Measurements from ENCODE around the gene ANGPTL5. TPM values are rescaled to one million over a fixed set of nuclear protein-coding genes. Genes with fewer than 3 reads are reported as not detected.

Gene ANGPTL5
- polyA plus RNA-seq, 1 experiment = not detected

GRCh38 chr11:101866619-101867491 lies 49.5 kb downstream of the ANGPTL5 start:
- ChIA-PET POLR2A (no interaction called here), CTCF (interaction anchor here (1.4 to 3.7 kb wide), 4 partner anchors 13 to 140 kb away, joined by 4 to 22 read pairs (median 4); partner anchors contain the start of gene CEP126)
- DNase-seq (ENCODE audit: low read depth, low spot score) = no peak
- TF ChIP-seq CTCF (IDR thresholded peaks at IDR 0.05; ENCODE audit: low read depth, low read length) = no peak
- Histone ChIP-seq H3K9me3 (ENCODE audit: control insufficient read depth, insufficient read depth, low read length) (no peaks in the 10 kb centered on the region), H3K27ac (ENCODE audit: low read depth, low read length) (no peak overlapping the region), H3K27me3 (ENCODE audit: control insufficient read depth, insufficient read depth, low read length) (no peaks in the 10 kb centered on the region), H3K4me3 (ENCODE audit: low read depth, low read length) (no peak overlapping the region)

GRCh38 chr11:101864098-101864497 lies 52.2 kb downstream of the ANGPTL5 start:
- Histone ChIP-seq H3K27ac (ENCODE audit: low read depth, low read length) (no peak overlapping the region), H3K9me3 (ENCODE audit: control insufficient read depth, insufficient read depth, low read length) (no peaks in the 10 kb centered on the region), H3K4me3 (ENCODE audit: low read depth, low read length) (no peak overlapping the region), H3K27me3 (ENCODE audit: control insufficient read depth, insufficient read depth, low read length) (no peaks in the 10 kb centered on the region)
- ChIA-PET CTCF (interaction anchor here (0.6 to 6.5 kb wide), 8 partner anchors 8 to 477 kb away, joined by 3 to 370 read pairs (median 8); partner anchors contain the start of gene CEP126), POLR2A (interaction anchor here (1.1 kb wide), 1 partner anchor 144 kb away, joined by 3 read pairs; no protein-coding TSS in a partner anchor)
- DNase-seq (ENCODE audit: low read depth, low spot score) = no peak
- no peak for TF ChIP-seq CTCF (IDR thresholded peaks at IDR 0.05; ENCODE audit: low read depth, low read length)

- no peak for DNase-seq (ENCODE audit: low read depth, low spot score)
- POLR2A ChIA-PET = interaction anchor here (1.1 kb wide), 1 partner anchor 145 kb away, joined by 3 read pairs; no protein-coding TSS in a partner anchor
- Histone ChIP-seq H3K4me3 (ENCODE audit: low read depth, low read length) (no peak overlapping the region), H3K9me3 (ENCODE audit: control insufficient read depth, insufficient read depth, low read length) (no peaks in the 10 kb centered on the region), H3K27me3 (ENCODE audit: control insufficient read depth, insufficient read depth, low read length) (no peaks in the 10 kb centered on the region), H3K27ac (ENCODE audit: low read depth, low read length) (peak overlapping the region; percentile 40)
- no peak for TF ChIP-seq CTCF (IDR thresholded peaks at IDR 0.05; ENCODE audit: low read depth, low read length)
- CTCF ChIA-PET = interaction anchor here (0.6 to 6.5 kb wide), 10 partner anchors 9 to 478 kb away, joined by 3 to 370 read pairs (median 6); partner anchors contain the start of gene CEP126
Measured at GRCh38 chr11:101863361-101863760, 53.0 kb downstream of the ANGPTL5 start.

GRCh38 chr11:101862391-101863233 lies 53.7 kb downstream of the ANGPTL5 start:
- no peak overlapping the region for H3K4me3 ChIP-seq (ENCODE audit: low read depth, low read length)

More at GRCh38 chr11:101862391-101863233, 53.7 kb downstream of the ANGPTL5 start:
- Histone ChIP-seq H3K9me3 (ENCODE audit: control insufficient read depth, insufficient read depth, low read length) (no peaks in the 10 kb centered on the region), H3K27ac (ENCODE audit: low read depth, low read length) (peak overlapping the region; percentile 40), H3K27me3 (ENCODE audit: control insufficient read depth, insufficient read depth, low read length) (no peaks in the 10 kb centered on the region)
- TF ChIP-seq CTCF (IDR thresholded peaks at IDR 0.05; ENCODE audit: low read depth, low read length) = peak; percentile 62
- CTCF ChIA-PET = interaction anchor here (0.5 to 6.5 kb wide), 29 partner anchors 10 to 479 kb away, joined by 3 to 370 read pairs (median 7); partner anchors contain the start of genes ANGPTL5 and CEP126
- DNase-seq (ENCODE audit: low read depth, low spot score) = no peak
- POLR2A ChIA-PET = interaction anchor here (1.2 kb wide), 1 partner anchor 145 kb away, joined by 4 read pairs; no protein-coding TSS in a partner anchor
